OCI-LY1 (cell line): ENCODE results near the gene UBE2N.

Experiments used
- CTCF ChIP-seq: fragments of 200-600 bp; sonication (generic), shearing (Covaris generic); IDR thresholded peaks from 2 replicates; pipeline ENCODE4 v1.5.1; 2017; ENCODE audit warnings: mild to moderate bottlenecking, antibody characterized with exemption, low read length, moderate library complexity, mixed read lengths
- EZH2 ChIP-seq: fragments of 200-600 bp; sonication (generic), shearing (Covaris generic); IDR thresholded peaks from 2 replicates; pipeline ENCODE4 v1.8.0; 2017; ENCODE audit warnings: borderline replicate concordance, mixed run types, mild to moderate bottlenecking, antibody characterized with exemption, low read length, moderate library complexity, mixed read lengths

- TF ChIP-seq CTCF (no peak), EZH2 (no peak)
Measured at GRCh38 chr12:93422050-93422449, 19.7 kb downstream of the UBE2N start.
